Measurements from ENCODE around the gene GNB2.

GRCh38 chr7:100694098-100694745 is 20.7 kb downstream of the GNB2 start, which contains the start of gene GIGYF1:
- no peak for TF ChIP-seq BRCA1 (IDR thresholded peaks at IDR 0.05; ENCODE audit: low read depth, low read length)
- TF ChIP-seq MAX (IDR thresholded peaks at IDR 0.05), result peak; percentile 87
- no peak for TF ChIP-seq CTCF (IDR thresholded peaks at IDR 0.05; ENCODE audit: control extremely low read depth in 1 of 3, insufficient read depth in 1 of 3, low read depth in 1 of 3, low read length in 3 of 3)
- TF ChIP-seq TBP (IDR thresholded peaks at IDR 0.05; ENCODE audit: low read depth, low read length), result no peak
- TF ChIP-seq E2F6 (IDR thresholded peaks at IDR 0.05), result peak; percentile 93
- no peak for TF ChIP-seq EZH2 (IDR thresholded peaks at IDR 0.05; ENCODE audit: low read depth, low read length, severe bottlenecking)
- TF ChIP-seq EP300 (IDR thresholded peaks at IDR 0.05; ENCODE audit: borderline replicate concordance in 1 of 2, low read depth in 2 of 2, low read length in 2 of 2), result peak in 1 of 2 experiments; percentile 47; a peak in 1 of 3 replicates
- TF ChIP-seq CHD2 (IDR thresholded peaks at IDR 0.05; ENCODE audit: low read length), result no peak
- TF ChIP-seq SIN3A (conservative IDR thresholded peaks at IDR 0.05 in 1 of 2, IDR thresholded peaks at IDR 0.05 in 1 of 2; ENCODE audit: low read depth in 1 of 2, low read length in 2 of 2), result no peak
- no peak for TF ChIP-seq TEAD4 (IDR thresholded peaks at IDR 0.05; ENCODE audit: low read depth, low read length)
- TF ChIP-seq POLR2AphosphoS5 (IDR thresholded peaks at IDR 0.05; ENCODE audit: low read depth, low read length), result no peak; the same call in 1 of the 2 replicates
- no peak for TF ChIP-seq GTF2F1 (IDR thresholded peaks at IDR 0.05; ENCODE audit: borderline replicate concordance, low read depth, low read length)
